Peyer's patch (tissue), 4 donors: ENCODE measurements around the gene AHDC1.

Experiments
- CTCF ChIP-seq, 6 experiments: fragments of 450-650 bp in 4 of 6; fragments of 200-600 bp in 2 of 6; sonication (generic) in 1 of 6; IDR thresholded peaks; one replicate each; pipeline ENCODE4 v1.5.1; 2017 to 2019; ENCODE audit warnings: antibody characterized with exemption in 6 of 6, mild to moderate bottlenecking in 3 of 6, moderate library complexity in 1 of 6
- POLR2A ChIP-seq, 2 donors: fragments of 450-650 bp; IDR thresholded peaks; one replicate each; pipeline ENCODE4 v1.5.1; 2017; ENCODE audit warnings: antibody characterized with exemption in 2 of 2, mild to moderate bottlenecking in 2 of 2, moderate library complexity in 2 of 2

DNA sequence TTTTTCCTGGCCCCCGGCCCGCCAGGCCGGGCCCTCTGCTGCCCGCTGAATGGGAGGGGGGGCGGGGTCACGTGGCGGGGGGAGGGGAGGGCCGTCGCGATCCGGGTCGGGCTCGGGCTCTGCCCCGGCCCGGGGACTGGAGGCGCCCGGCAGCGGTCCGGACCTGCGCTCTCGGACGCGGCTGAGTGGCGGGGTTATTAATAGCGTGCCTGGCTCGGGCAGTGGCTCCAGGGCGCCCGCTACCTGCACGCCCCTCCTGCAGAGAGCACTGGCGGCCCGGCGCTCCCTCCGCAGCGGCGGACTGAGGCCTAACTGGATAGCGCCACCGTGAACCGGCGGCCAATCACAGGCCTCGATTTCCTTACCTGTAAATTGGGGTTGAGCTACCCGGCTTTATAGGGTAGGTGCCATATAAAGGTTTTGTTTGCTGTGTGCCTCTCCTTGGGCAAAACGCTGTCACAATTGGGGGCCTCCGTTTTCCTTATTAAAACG lies 28.1 kb downstream of the AHDC1 start:
- TF ChIP-seq CTCF (IDR thresholded peaks at IDR 0.05) = no peak
- no peak for TF ChIP-seq POLR2A (IDR thresholded peaks at IDR 0.05)
